Ovary (tissue), 9 donors: ENCODE measurements around the gene BEND6. TPM values are rescaled to one million over a fixed set of nuclear protein-coding genes. Genes with fewer than 3 reads are reported as not detected.
"Not testable (repeated sequence)": the region's sequence is repeated elsewhere in the genome, so short reads cannot be mapped to it uniquely, and the experiment has no call there.

ENCODE experiments used
- DNase-seq, 5 donors: peaks; one replicate each; pipeline ENCODE4 v3.0.0-alpha.2; 2019 to 2020
- H3K27ac ChIP-seq, 2 donors: fragments of 200-600 bp; one replicate each; pipeline versions ENCODE4 v1.5.1 to v1.8.0; 2019 to 2022
- H3K27me3 ChIP-seq: fragments of 200-600 bp; one replicate; pipeline ENCODE4 v1.8.0; 2022
- H3K36me3 ChIP-seq: fragments of 200-600 bp; sonication (generic); one replicate; pipeline ENCODE4 v1.5.1; 2019
- H3K4me1 ChIP-seq: one replicate; pipeline ENCODE4 v1.8.1; 2013; ENCODE audit warnings: mild to moderate bottlenecking, moderate library complexity; ENCODE audit not compliant: insufficient read depth
- H3K4me3 ChIP-seq: fragments of 200-600 bp; sonication (generic); one replicate; pipeline ENCODE4 v1.5.1; 2017
- H3K9me3 ChIP-seq, 2 donors: fragments of 200-600 bp in 1 of 2; sonication (generic) in 1 of 2; one replicate each; pipeline versions ENCODE4 v1.5.1 to v1.8.1; 2013 to 2019; ENCODE audit warnings: mild to moderate bottlenecking in 1 of 2, moderate library complexity in 1 of 2
- EP300 ChIP-seq: sonication (generic); formaldehyde crosslinking; IDR thresholded peaks from one replicate; pipeline ENCODE4 v1.6.1; 2017; ENCODE audit warnings: antibody characterized with exemption
- POLR2A ChIP-seq: fragments of 450-650 bp; IDR thresholded peaks from one replicate; pipeline ENCODE4 v1.6.1; 2017; ENCODE audit warnings: antibody characterized with exemption, mild to moderate bottlenecking, moderate library complexity
- WGBS, 3 donors: extraction: QIAGEN DNeasy Blood & Tissue Kit in 1 of 3; methylation state at CpG; one replicate each; pipeline versions ENCODE4 v1.1.5 to v1.1.7; 2013 to 2017; 5-methylcytosine and 5-hydroxymethylcytosine counted together
- intact Hi-C, 4 donors: fragments of 100-400 bp; cut with DNase I; formaldehyde crosslinking; loops; one replicate each; pipeline versions ENCODE4 v1.11.0 to v1.15.1; 2022 to 2023
- polyA plus RNA-seq, 2 donors: library from polyadenylated mRNA; stranded (reverse); fragments of 200-250 nt in 1 of 2; fragments of 350-450 nt in 1 of 2; fragmentation: Illumina TruSeq in 1 of 2; extraction: RNeasy Lipid Tissue Mini Kit (QIAGEN cat#74804) in 1 of 2; gene quantifications; one replicate each; pipeline ENCODE4 v1.2.3, GENCODE V29; 2013 to 2014
- total RNA-seq, 7 donors: library from RNA; depleted of rRNA in 2 of 7; stranded (reverse); fragments of >200 nt in 2 of 7; fragmentation: NEBNext Ultra II Directional in 3 of 7; extraction: Animal tissue kit (Norgen Biotek cat#: 25700) in 3 of 7; gene quantifications; one replicate each; pipeline versions ENCODE4 v1.1.0 to v1.2.4, GENCODE V29; 2016 to 2023
- TF ChIP-seq, protein P1 (sequence below), 3 donors: fragments of 450-650 bp in 2 of 3; fragments of 200-600 bp in 1 of 3; IDR thresholded peaks; one replicate each; pipeline versions ENCODE4 v1.5.1 to v1.8.0; 2016 to 2022; ENCODE audit warnings: antibody characterized with exemption in 3 of 3, mild to moderate bottlenecking in 1 of 3
- donor health status: DM: no; HTN: no; CAD: no; lungs with moderate emphysema.
- donor health status: DM: no; HTN: no; CAD: no.
- donor health status: Bipolar disorder and iron deficiency.
- donor health status: DM: yes; HTN: yes; CAD: no.
- donor health status: DM: no; HTN: no; CAD: no.
- donor health status: DM: yes; HTN: yes; CAD: no.

Gene BEND6
- total and polyA plus RNA-seq, 9 donors: 1.3 to 5.2 (median 2.2) TPM

DNA sequence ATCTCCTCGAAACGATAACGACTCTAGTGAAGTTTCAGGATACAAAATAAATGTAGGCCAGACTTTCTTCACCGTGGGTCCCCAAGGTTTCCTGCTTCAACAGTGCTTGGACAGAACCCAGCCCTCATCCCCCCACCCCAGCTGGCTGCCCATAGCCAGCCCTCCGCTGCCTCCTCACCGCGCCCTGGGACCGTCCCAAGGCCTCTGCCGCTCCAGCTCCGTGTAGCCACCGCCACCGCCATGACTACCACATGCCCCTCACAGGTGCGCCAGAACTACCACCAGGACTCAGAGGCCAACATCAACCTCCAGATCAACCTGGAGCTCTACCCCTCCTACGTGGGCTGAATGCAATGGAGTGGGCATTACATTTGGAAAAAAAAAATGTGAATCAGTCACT is 49.4 kb downstream of the BEND6 start:
- no peak overlapping the region for H3K27ac ChIP-seq
- no peaks in the 10 kb centered on the region for H3K27me3 ChIP-seq
- H3K4me3 ChIP-seq: no peak overlapping the region
- intact Hi-C loops: no loop called here
- H3K4me1 ChIP-seq: no peaks in the 10 kb centered on the region
- TF ChIP-seq POLR2A (no peak), EP300 (no peak)
- TF ChIP-seq, protein P1, sequence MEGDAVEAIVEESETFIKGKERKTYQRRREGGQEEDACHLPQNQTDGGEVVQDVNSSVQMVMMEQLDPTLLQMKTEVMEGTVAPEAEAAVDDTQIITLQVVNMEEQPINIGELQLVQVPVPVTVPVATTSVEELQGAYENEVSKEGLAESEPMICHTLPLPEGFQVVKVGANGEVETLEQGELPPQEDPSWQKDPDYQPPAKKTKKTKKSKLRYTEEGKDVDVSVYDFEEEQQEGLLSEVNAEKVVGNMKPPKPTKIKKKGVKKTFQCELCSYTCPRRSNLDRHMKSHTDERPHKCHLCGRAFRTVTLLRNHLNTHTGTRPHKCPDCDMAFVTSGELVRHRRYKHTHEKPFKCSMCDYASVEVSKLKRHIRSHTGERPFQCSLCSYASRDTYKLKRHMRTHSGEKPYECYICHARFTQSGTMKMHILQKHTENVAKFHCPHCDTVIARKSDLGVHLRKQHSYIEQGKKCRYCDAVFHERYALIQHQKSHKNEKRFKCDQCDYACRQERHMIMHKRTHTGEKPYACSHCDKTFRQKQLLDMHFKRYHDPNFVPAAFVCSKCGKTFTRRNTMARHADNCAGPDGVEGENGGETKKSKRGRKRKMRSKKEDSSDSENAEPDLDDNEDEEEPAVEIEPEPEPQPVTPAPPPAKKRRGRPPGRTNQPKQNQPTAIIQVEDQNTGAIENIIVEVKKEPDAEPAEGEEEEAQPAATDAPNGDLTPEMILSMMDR (IDR thresholded peaks at IDR 0.05): no peak
- no peak for DNase-seq
- H3K9me3 ChIP-seq: no peaks in the 10 kb centered on the region
- WGBS, 3 donors: 95 to 96% (median 95%) methylated on average over 14 of the region's 14 CpGs
- no peaks in the 10 kb centered on the region for H3K36me3 ChIP-seq

GRCh38 chr6:57006101-57006500 is 51.2 kb downstream of the BEND6 start:
- no peaks in the 10 kb centered on the region for H3K4me1 ChIP-seq
- DNase-seq: no peak
- H3K27ac ChIP-seq: no peak overlapping the region
- H3K36me3 ChIP-seq: no peaks in the 10 kb centered on the region
- H3K27me3 ChIP-seq: no peaks in the 10 kb centered on the region
- H3K4me3 ChIP-seq: no peak overlapping the region
- 64 to 73% (median 65%) methylated on average over 3 of the region's 3 CpGs for WGBS, 3 donors
- intact Hi-C loops: no loop called here
- H3K9me3 ChIP-seq: no peaks in the 10 kb centered on the region
- TF ChIP-seq POLR2A (no peak), EP300 (no peak)
- TF ChIP-seq, protein P1 (IDR thresholded peaks at IDR 0.05): no peak

GRCh38 chr6:57008069-57008468 is 53.2 kb downstream of the BEND6 start:
- H3K4me3 ChIP-seq, H3K27ac ChIP-seq, H3K36me3 ChIP-seq, DNase-seq, H3K27me3 ChIP-seq, H3K4me1 ChIP-seq, intact Hi-C loops, H3K9me3 ChIP-seq: not testable (repeated sequence)
- 26 to 46% (median 27%) methylated on average over 2 of the region's 2 CpGs for WGBS, 3 donors

- no peak for DNase-seq
- H3K9me3 ChIP-seq: no peaks in the 10 kb centered on the region
- no peaks in the 10 kb centered on the region for H3K27me3 ChIP-seq
- H3K36me3 ChIP-seq: no peaks in the 10 kb centered on the region
- WGBS, 3 donors: 44 to 58% (median 58%) methylated on average over 4 of the region's 4 CpGs
- H3K4me3 ChIP-seq: no peak overlapping the region
- H3K27ac ChIP-seq: no peak overlapping the region
- H3K4me1 ChIP-seq: no peaks in the 10 kb centered on the region
- TF ChIP-seq EP300 (no peak), POLR2A (no peak)
- TF ChIP-seq, protein P1 (IDR thresholded peaks at IDR 0.05): no peak
- intact Hi-C loops: loop anchor here in 1 of 4 donors (10.0 kb wide), 1 partner anchor 109 kb away; no protein-coding TSS in a partner anchor
These were observed 58.6 kb downstream of the BEND6 start for GRCh38 chr6:57013521-57013926.

GRCh38 chr6:57017069-57017468 is 62.2 kb downstream of the BEND6 start:
- Histone ChIP-seq H3K4me3 (no peak overlapping the region), H3K4me1 (no peaks in the 10 kb centered on the region), H3K27ac (no peak overlapping the region), H3K36me3 (no peaks in the 10 kb centered on the region), H3K9me3 (no peaks in the 10 kb centered on the region), H3K27me3 (no peaks in the 10 kb centered on the region)
- no peak for DNase-seq
- TF ChIP-seq, protein P1 (IDR thresholded peaks at IDR 0.05): no peak
- TF ChIP-seq EP300 (no peak), POLR2A (no peak)
- intact Hi-C loops: loop anchor here in 1 of 4 donors (10.0 kb wide), 1 partner anchor 112 kb away; no protein-coding TSS in a partner anchor
- WGBS, 3 donors: 25 to 30% (median 28%) methylated on average over 3 of the region's 3 CpGs
